ENCODE data around the gene TAF6.

The TAF6 gene

GRCh38 chr7:100155553-100156317, 36.6 kb upstream of the TAF6 start:
- TF ChIP-seq ZFX (IDR thresholded peaks at IDR 0.05) (no peak), CTCF (conservative IDR thresholded peaks at IDR 0.05) (no peak)
- H3K27ac ChIP-seq = no peak overlapping the region

GRCh38 chr7:100154651-100155491, 35.7 kb upstream of the TAF6 start:
- no peak overlapping the region for H3K27ac ChIP-seq
- TF ChIP-seq ZFX (IDR thresholded peaks at IDR 0.05) (no peak), CTCF (conservative IDR thresholded peaks at IDR 0.05) (no peak)

- H3K27ac ChIP-seq = no peak overlapping the region
- no peak for TF ChIP-seq CTCF (conservative IDR thresholded peaks at IDR 0.05)
- TF ChIP-seq ZFX (IDR thresholded peaks at IDR 0.05) = no peak
Measured at GRCh38 chr7:100153708-100154535, 34.8 kb upstream of the TAF6 start.

GRCh38 chr7:100152937-100153666, 33.9 kb upstream of the TAF6 start:
- H3K27ac ChIP-seq = no peak overlapping the region
- TF ChIP-seq ZFX (IDR thresholded peaks at IDR 0.05) (no peak), CTCF (conservative IDR thresholded peaks at IDR 0.05) (no peak)

- no peak overlapping the region for H3K27ac ChIP-seq
- TF ChIP-seq CTCF (conservative IDR thresholded peaks at IDR 0.05) = no peak
- no peak for TF ChIP-seq ZFX (IDR thresholded peaks at IDR 0.05)
Measured at GRCh38 chr7:100152404-100152803, 33.2 kb upstream of the TAF6 start.

GRCh38 chr7:100148559-100149328, 29.6 kb upstream of the TAF6 start, which contains the start of gene LAMTOR4:
Gene LAMTOR4 (plus strand): TSS chr7:100148918. CDS start chr7:100148973, 55 bp downstream.
- peak within 1 kb of the TSS; percentile 90 for H3K27ac ChIP-seq
- TF ChIP-seq ZFX (IDR thresholded peaks at IDR 0.05) (no peak), CTCF (conservative IDR thresholded peaks at IDR 0.05) (no peak)

Data from C4-2B (cell line).